T-helper 1 cell treated with Interleukin-12 subunit alpha and Interleukin-12 subunit beta and Interleukin-4 antibody, amounts not matched to agents 30 ng/mL and 1 ng/mL, for 36 hours (primary cell): ENCODE results near the gene PTPN3. TPM values are rescaled to one million over a fixed set of nuclear protein-coding genes. Genes with fewer than 3 reads are reported as not detected.
"Not testable (repeated sequence)": the region's sequence is repeated elsewhere in the genome, so short reads cannot be mapped to it uniquely, and the experiment has no call there.

ENCODE experiments used
- intact Hi-C: fragments of 100-400 bp; cut with micrococcal nuclease; formaldehyde crosslinking; loops from one replicate; pipeline ENCODE4 v1.15.1; 2024
- total RNA-seq: library from RNA; stranded (reverse); gene quantifications from 2 replicates; pipeline ENCODE4 v1.2.3, GENCODE V29; 2022

PTPN3 gene
- total RNA-seq, 1 donor from 2014 or later = 2.1 TPM

GRCh38 chr9:109355564-109356297, 142.4 kb downstream of the PTPN3 start:
- intact Hi-C loops = no loop called here

- intact Hi-C loops = no loop called here
Observed at GRCh38 chr9:109354190-109354589, 143.9 kb downstream of the PTPN3 start.

- intact Hi-C loops = no loop called here
Observed at GRCh38 chr9:109351032-109351431, 147.1 kb downstream of the PTPN3 start.

- intact Hi-C loops = no loop called here
Observed at GRCh38 chr9:109349421-109349846, 148.7 kb downstream of the PTPN3 start.

GRCh38 chr9:109346904-109347303, 151.2 kb downstream of the PTPN3 start:
- intact Hi-C loops = no loop called here

GRCh38 chr9:109344866-109345265, 153.2 kb downstream of the PTPN3 start:
- intact Hi-C loops = no loop called here

GRCh38 chr9:109342878-109343277, 155.2 kb downstream of the PTPN3 start:
- intact Hi-C loops = no loop called here

- intact Hi-C loops = no loop called here
Observed at GRCh38 chr9:109341561-109341960, 156.5 kb downstream of the PTPN3 start.

- intact Hi-C loops = not testable (repeated sequence)
Observed at GRCh38 chr9:109340979-109341378, 157.1 kb downstream of the PTPN3 start.

GRCh38 chr9:109336409-109336808, 161.7 kb downstream of the PTPN3 start:
- intact Hi-C loops = no loop called here

- intact Hi-C loops = no loop called here
Observed at GRCh38 chr9:109335929-109336328, 162.2 kb downstream of the PTPN3 start.

GRCh38 chr9:109335121-109335520, 163.0 kb downstream of the PTPN3 start:
- intact Hi-C loops = no loop called here

GRCh38 chr9:109331353-109331752, 166.8 kb downstream of the PTPN3 start:
- intact Hi-C loops = no loop called here

GRCh38 chr9:109329638-109330258, 168.4 kb downstream of the PTPN3 start:
- intact Hi-C loops = loop anchor here (10.0 kb wide), 1 partner anchor 185 kb away; no protein-coding TSS in a partner anchor

GRCh38 chr9:109328978-109329637, 169.0 kb downstream of the PTPN3 start:
- intact Hi-C loops = loop anchor here (10.0 kb wide), 1 partner anchor 186 kb away; no protein-coding TSS in a partner anchor

Other genes starting within 250 kb of the PTPN3 start
- gene EPB41L4B, start 177.2 kb downstream of the PTPN3 start, total RNA-seq = 0.56 and 0.61 TPM in 2 replicates